Hepatocyte (in vitro differentiated cells): ENCODE measurements around the gene PRKG1. TPM values are rescaled to one million over a fixed set of nuclear protein-coding genes. Genes with fewer than 3 reads are reported as not detected.

Source experiments
- DNase-seq: peaks from one replicate; pipeline ENCODE4 v3.0.0-alpha.2; 2016; ENCODE audit warnings: low spot score
- H2AFZ ChIP-seq: fragments of 200-600 bp; sonication (generic); 2 replicates; pipeline ENCODE4 v1.6.0; 2016; ENCODE audit warnings: antibody characterized with exemption, mild to moderate bottlenecking
- H3K27ac ChIP-seq: fragments of 200-600 bp; sonication (generic); 2 replicates; pipeline ENCODE4 v1.5.1; 2016; ENCODE audit warnings: mild to moderate bottlenecking
- H3K27me3 ChIP-seq: fragments of 200-600 bp; sonication (generic); 2 replicates; pipeline ENCODE4 v1.6.1; 2016
- H3K36me3 ChIP-seq: fragments of 200-600 bp; sonication (generic); replicated peaks from 2 replicates; pipeline ENCODE4 v1.5.1; 2016; ENCODE audit warnings: low read depth; ENCODE audit not compliant: insufficient read depth
- H3K4me1 ChIP-seq: fragments of 200-600 bp; sonication (generic); 2 replicates; pipeline ENCODE4 v1.5.1; 2016; ENCODE audit warnings: mild to moderate bottlenecking, moderate library complexity; ENCODE audit not compliant: insufficient read depth
- H3K4me2 ChIP-seq: fragments of 200-600 bp; sonication (generic); 2 replicates; pipeline ENCODE4 v1.6.0; 2016
- H3K4me3 ChIP-seq: fragments of 200-600 bp; sonication (generic); 2 replicates; pipeline ENCODE4 v1.5.1; 2016; ENCODE audit warnings: mild to moderate bottlenecking
- H3K79me2 ChIP-seq: fragments of 200-600 bp; sonication (generic); 2 replicates; pipeline ENCODE4 v1.6.0; 2017; ENCODE audit warnings: mild to moderate bottlenecking
- H3K9me2 ChIP-seq: fragments of 200-600 bp; sonication (generic); replicated peaks from 2 replicates; pipeline ENCODE4 v1.6.0; 2017; ENCODE audit warnings: mild to moderate bottlenecking; ENCODE audit not compliant: insufficient read depth
- H3K9me3 ChIP-seq: fragments of 200-600 bp; sonication (generic); 2 replicates; pipeline ENCODE4 v1.5.1; 2016; ENCODE audit warnings: low read depth, mild to moderate bottlenecking
- H4K20me1 ChIP-seq: fragments of 200-600 bp; sonication (generic); 2 replicates; pipeline ENCODE4 v1.6.0; 2016; ENCODE audit warnings: mild to moderate bottlenecking; ENCODE audit not compliant: insufficient read depth, poor library complexity, severe bottlenecking
- EZH2 ChIP-seq: fragments of 200-600 bp; sonication (generic); IDR thresholded peaks from 2 replicates; pipeline ENCODE4 v1.6.1; 2016; ENCODE audit warnings: antibody characterized with exemption, mild to moderate bottlenecking, borderline replicate concordance
- EZH2phosphoT487 ChIP-seq: fragments of 200-600 bp; sonication (generic); IDR thresholded peaks from one replicate; pipeline ENCODE4 v1.6.1; 2018; ENCODE audit warnings: antibody characterized with exemption, mild to moderate bottlenecking, low read depth, moderate library complexity; ENCODE audit not compliant: unreplicated experiment, severe bottlenecking
- WGBS: methylation state at CpG from one replicate; pipeline ENCODE4 v1.1.6; 2016; ENCODE audit warnings: low lambda C conversion rate; ENCODE audit errors: missing lambda C conversion rate; 5-methylcytosine and 5-hydroxymethylcytosine counted together
- polyA plus RNA-seq: library from polyadenylated mRNA; unstranded; fragments of >200 nt; fragmentation: Nextera tagmentation; extraction: Ambion mirVana; gene quantifications from 2 replicates; pipeline ENCODE4 v1.2.1, GENCODE V29; 2016
- total RNA-seq: library from RNA; depleted of rRNA; stranded (reverse); fragments of >200 nt; gene quantifications from 2 replicates; pipeline ENCODE4 v1.2.3, GENCODE V29; 2014
- TF ChIP-seq, protein P1 (sequence below): fragments of 200-600 bp; sonication (generic); IDR thresholded peaks from 2 replicates; pipeline ENCODE4 v1.5.1; 2016; ENCODE audit warnings: antibody characterized with exemption, mild to moderate bottlenecking; ENCODE audit not compliant: poor library complexity

PRKG1 gene
- total and polyA plus RNA-seq, 2 experiments from 2014 or later = 4.0 to 8.1 TPM

DNA sequence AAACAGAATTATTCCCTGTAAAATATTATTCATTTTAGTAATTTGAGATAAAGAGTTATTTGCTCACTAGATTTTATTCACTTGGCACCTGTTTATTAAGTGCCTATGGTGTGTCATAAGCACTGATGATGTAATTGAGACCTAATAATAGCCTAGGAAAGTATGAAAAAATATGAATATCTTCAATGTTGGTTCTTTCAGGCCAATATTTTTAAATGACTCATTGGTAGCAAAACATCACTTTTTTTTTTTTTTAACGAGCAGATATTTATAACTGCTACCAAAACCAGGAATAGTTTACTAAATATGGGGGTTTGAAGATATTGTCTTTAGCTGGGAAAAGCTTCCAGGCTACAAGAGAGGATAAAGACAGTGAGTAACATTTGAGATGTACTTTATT, 228.0 kb downstream of the PRKG1 start:
- DNase-seq = no peak
- Histone ChIP-seq H3K9me2 (no peaks in the 10 kb centered on the region), H2AFZ (no peak overlapping the region), H3K36me3 (no peaks in the 10 kb centered on the region), H3K4me1 (no peaks in the 10 kb centered on the region), H3K27ac (no peak overlapping the region), H3K27me3 (no peaks in the 10 kb centered on the region), H3K4me2 (no peak overlapping the region), H4K20me1 (no peaks in the 10 kb centered on the region), H3K9me3 (no peaks in the 10 kb centered on the region), H3K79me2 (no peaks in the 10 kb centered on the region), H3K4me3 (no peak overlapping the region)
- WGBS = 86% methylated on average over 1 of the region's 1 CpG
- TF ChIP-seq, protein P1, sequence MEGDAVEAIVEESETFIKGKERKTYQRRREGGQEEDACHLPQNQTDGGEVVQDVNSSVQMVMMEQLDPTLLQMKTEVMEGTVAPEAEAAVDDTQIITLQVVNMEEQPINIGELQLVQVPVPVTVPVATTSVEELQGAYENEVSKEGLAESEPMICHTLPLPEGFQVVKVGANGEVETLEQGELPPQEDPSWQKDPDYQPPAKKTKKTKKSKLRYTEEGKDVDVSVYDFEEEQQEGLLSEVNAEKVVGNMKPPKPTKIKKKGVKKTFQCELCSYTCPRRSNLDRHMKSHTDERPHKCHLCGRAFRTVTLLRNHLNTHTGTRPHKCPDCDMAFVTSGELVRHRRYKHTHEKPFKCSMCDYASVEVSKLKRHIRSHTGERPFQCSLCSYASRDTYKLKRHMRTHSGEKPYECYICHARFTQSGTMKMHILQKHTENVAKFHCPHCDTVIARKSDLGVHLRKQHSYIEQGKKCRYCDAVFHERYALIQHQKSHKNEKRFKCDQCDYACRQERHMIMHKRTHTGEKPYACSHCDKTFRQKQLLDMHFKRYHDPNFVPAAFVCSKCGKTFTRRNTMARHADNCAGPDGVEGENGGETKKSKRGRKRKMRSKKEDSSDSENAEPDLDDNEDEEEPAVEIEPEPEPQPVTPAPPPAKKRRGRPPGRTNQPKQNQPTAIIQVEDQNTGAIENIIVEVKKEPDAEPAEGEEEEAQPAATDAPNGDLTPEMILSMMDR = no peak
- TF ChIP-seq EZH2phosphoT487 (no peak), EZH2 (no peak)

DNA sequence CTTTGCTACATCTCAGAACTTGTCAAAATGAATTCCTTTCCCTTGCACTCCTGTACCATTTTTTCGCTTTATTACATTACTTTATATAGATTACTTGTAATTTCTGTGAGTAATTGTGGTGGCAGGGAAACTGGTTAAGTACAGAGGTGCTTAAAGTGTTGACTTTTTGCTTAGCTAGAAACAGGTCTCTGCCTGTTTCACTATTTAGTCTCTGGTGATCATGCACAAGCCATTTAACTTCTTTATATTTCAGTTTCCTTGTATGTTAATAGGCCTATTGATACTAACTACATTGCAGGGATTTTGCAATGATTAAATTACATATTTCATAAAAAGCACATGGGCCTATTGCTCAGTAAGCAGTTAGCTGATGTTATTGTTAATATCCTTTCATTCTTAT, 233.8 kb downstream of the PRKG1 start:
- H3K4me2 ChIP-seq = no peak overlapping the region
- no peak overlapping the region for H3K4me3 ChIP-seq
- 86% methylated on average over 1 of the region's 1 CpG for WGBS
- H3K27me3 ChIP-seq = no peaks in the 10 kb centered on the region
- no peaks in the 10 kb centered on the region for H3K79me2 ChIP-seq
- H3K9me3 ChIP-seq = no peaks in the 10 kb centered on the region
- no peaks in the 10 kb centered on the region for H3K9me2 ChIP-seq
- no peaks in the 10 kb centered on the region for H3K36me3 ChIP-seq
- peaks cover 3% of the 10 kb centered on the region for H3K4me1 ChIP-seq
- no peak overlapping the region for H3K27ac ChIP-seq
- no peaks in the 10 kb centered on the region for H4K20me1 ChIP-seq
- H2AFZ ChIP-seq = no peak overlapping the region
- TF ChIP-seq EZH2 (no peak), EZH2phosphoT487 (no peak)
- TF ChIP-seq, protein P1 = no peak
- DNase-seq = no peak

DNA sequence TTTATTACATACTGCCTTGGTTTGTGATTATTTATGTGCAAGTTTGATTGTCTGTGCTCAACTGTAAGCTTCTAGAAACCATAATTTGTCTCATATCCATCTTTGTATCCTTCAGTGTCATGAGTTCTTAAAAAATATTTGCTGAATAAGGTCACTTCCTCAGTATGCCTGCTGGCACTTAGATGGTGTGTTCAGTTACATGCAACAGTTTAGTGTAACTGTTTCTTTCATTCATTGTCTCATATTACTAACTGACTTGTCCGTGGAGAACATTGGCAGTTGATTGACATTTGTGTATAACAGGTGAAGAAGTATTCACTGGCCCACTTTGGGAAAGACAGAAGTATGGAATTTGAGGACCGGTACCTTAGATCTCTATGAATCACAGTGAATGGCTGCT, 236.9 kb downstream of the PRKG1 start:
- TF ChIP-seq, protein P1 = no peak
- TF ChIP-seq EZH2 = no peak
- no peak for TF ChIP-seq EZH2phosphoT487
- Histone ChIP-seq H3K9me2 (no peaks in the 10 kb centered on the region), H3K4me1 (peaks cover 3% of the 10 kb centered on the region), H3K4me3 (no peak overlapping the region), H3K79me2 (no peaks in the 10 kb centered on the region), H3K27ac (no peak overlapping the region), H3K36me3 (no peaks in the 10 kb centered on the region), H4K20me1 (no peaks in the 10 kb centered on the region), H3K27me3 (no peaks in the 10 kb centered on the region), H3K9me3 (no peaks in the 10 kb centered on the region), H3K4me2 (no peak overlapping the region), H2AFZ (no peak overlapping the region)
- 85% methylated on average over 2 of the region's 2 CpGs for WGBS
- no peak for DNase-seq

DNA sequence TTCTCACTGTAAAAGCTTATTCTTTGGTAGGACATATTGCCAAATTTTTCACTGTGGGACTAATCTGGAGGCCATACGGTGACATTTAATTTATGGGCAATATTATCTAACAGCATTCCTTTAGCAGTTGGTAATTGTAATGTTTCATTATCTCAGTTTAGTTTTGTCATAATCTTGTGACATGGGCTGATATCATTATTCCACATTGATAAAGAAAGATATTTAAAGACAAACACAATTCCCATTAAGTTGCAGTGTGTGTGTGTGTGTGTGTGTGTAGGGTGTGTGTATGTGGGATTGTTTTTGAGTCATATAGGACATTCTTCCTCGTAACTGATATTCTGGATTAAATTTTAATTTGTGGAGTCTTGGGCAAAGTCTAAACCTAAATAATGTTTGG, 238.5 kb downstream of the PRKG1 start:
- 52% methylated on average over 2 of the region's 2 CpGs for WGBS
- H3K4me3 ChIP-seq = no peak overlapping the region
- H3K27me3 ChIP-seq = no peaks in the 10 kb centered on the region
- H3K4me1 ChIP-seq = peaks cover 3% of the 10 kb centered on the region
- H3K4me2 ChIP-seq = peak overlapping the region; percentile 14
- no peaks in the 10 kb centered on the region for H3K79me2 ChIP-seq
- no peaks in the 10 kb centered on the region for H3K36me3 ChIP-seq
- no peak for DNase-seq
- peak overlapping the region; percentile 46 for H3K27ac ChIP-seq
- no peaks in the 10 kb centered on the region for H4K20me1 ChIP-seq
- H3K9me2 ChIP-seq = no peaks in the 10 kb centered on the region
- H2AFZ ChIP-seq = no peak overlapping the region
- no peaks in the 10 kb centered on the region for H3K9me3 ChIP-seq
- no peak for TF ChIP-seq EZH2phosphoT487
- no peak for TF ChIP-seq EZH2
- TF ChIP-seq, protein P1 = no peak
